Activated gamma-delta T cell (primary cell): ENCODE measurements around the gene C1orf210.

Source experiments
- DNase-seq: peaks from one replicate; lab custom pipeline; 2025; lab: John Stamatoyannopoulos, UW

The C1orf210 gene

GRCh38 chr1:43294761-43295160 lies 9.4 kb upstream of the C1orf210 start:
- DNase-seq, result no peak

GRCh38 chr1:43293896-43294760 lies 8.7 kb upstream of the C1orf210 start:
- no peak for DNase-seq

GRCh38 chr1:43293176-43293575 lies 7.8 kb upstream of the C1orf210 start:
- DNase-seq, result no peak

- DNase-seq, result no peak
Measured at GRCh38 chr1:43292679-43293078, 7.3 kb upstream of the C1orf210 start.

- no peak for DNase-seq
Measured at GRCh38 chr1:43292216-43292615, 6.8 kb upstream of the C1orf210 start.

GRCh38 chr1:43288785-43289706 lies 3.7 kb upstream of the C1orf210 start:
- DNase-seq, result no peak

GRCh38 chr1:43288058-43288784 lies 2.8 kb upstream of the C1orf210 start:
- DNase-seq, result no peak

- no peak for DNase-seq
Measured at GRCh38 chr1:43286533-43286932, 1.2 kb upstream of the C1orf210 start.

- no peak for DNase-seq
Measured at GRCh38 chr1:43286115-43286514, 734 bp upstream of the C1orf210 start.

GRCh38 chr1:43284546-43285110 lies 753 bp downstream of the C1orf210 start:
- no peak for DNase-seq

GRCh38 chr1:43284065-43284464 lies 1.3 kb downstream of the C1orf210 start:
- DNase-seq, result no peak

GRCh38 chr1:43282220-43283195 lies 2.9 kb downstream of the C1orf210 start:
- no peak for DNase-seq

GRCh38 chr1:43280692-43281091 lies 4.7 kb downstream of the C1orf210 start:
- no peak for DNase-seq

GRCh38 chr1:43279666-43280065 lies 5.7 kb downstream of the C1orf210 start:
- no peak for DNase-seq

GRCh38 chr1:43279161-43279560 lies 6.2 kb downstream of the C1orf210 start:
- no peak for DNase-seq

GRCh38 chr1:43277116-43277876 lies 8.1 kb downstream of the C1orf210 start:
- DNase-seq, result no peak

- no peak for DNase-seq
Measured at GRCh38 chr1:43276673-43277072, 8.7 kb downstream of the C1orf210 start.

GRCh38 chr1:43275826-43276620 lies 9.4 kb downstream of the C1orf210 start:
- DNase-seq, result no peak

- no peak for DNase-seq
Measured at GRCh38 chr1:43274804-43275180, 10.6 kb downstream of the C1orf210 start.
